Mammary epithelial cell (primary cell): ENCODE results near the gene SEMA3C.

Experiments
- EZH2 ChIP-seq: IDR thresholded peaks from 2 replicates; pipeline ENCODE4 v1.6.1; 2012; ENCODE audit warnings: low read length, inconsistent platforms, borderline replicate concordance
- TF ChIP-seq, protein P1 (sequence below), 2 donors: IDR thresholded peaks in 1 of 2; conservative IDR thresholded peaks in 1 of 2; 2 replicates each; pipeline ENCODE4 v1.5.1; 2011 to 2012; ENCODE audit warnings: inconsistent platforms in 2 of 2, low read length in 2 of 2, mild to moderate bottlenecking in 2 of 2, control low read depth in 1 of 2, low read depth in 1 of 2; ENCODE audit not compliant: insufficient read depth in 1 of 2; ENCODE audit errors: extremely low read depth in 1 of 2

- TF ChIP-seq, protein P1, sequence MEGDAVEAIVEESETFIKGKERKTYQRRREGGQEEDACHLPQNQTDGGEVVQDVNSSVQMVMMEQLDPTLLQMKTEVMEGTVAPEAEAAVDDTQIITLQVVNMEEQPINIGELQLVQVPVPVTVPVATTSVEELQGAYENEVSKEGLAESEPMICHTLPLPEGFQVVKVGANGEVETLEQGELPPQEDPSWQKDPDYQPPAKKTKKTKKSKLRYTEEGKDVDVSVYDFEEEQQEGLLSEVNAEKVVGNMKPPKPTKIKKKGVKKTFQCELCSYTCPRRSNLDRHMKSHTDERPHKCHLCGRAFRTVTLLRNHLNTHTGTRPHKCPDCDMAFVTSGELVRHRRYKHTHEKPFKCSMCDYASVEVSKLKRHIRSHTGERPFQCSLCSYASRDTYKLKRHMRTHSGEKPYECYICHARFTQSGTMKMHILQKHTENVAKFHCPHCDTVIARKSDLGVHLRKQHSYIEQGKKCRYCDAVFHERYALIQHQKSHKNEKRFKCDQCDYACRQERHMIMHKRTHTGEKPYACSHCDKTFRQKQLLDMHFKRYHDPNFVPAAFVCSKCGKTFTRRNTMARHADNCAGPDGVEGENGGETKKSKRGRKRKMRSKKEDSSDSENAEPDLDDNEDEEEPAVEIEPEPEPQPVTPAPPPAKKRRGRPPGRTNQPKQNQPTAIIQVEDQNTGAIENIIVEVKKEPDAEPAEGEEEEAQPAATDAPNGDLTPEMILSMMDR (conservative IDR thresholded peaks at IDR 0.05 in 1 of 2, IDR thresholded peaks at IDR 0.05 in 1 of 2; ENCODE audit: extremely low read depth in 1 of 2, insufficient read depth in 1 of 2, low read depth in 1 of 2, low read length in 2 of 2): no peak
- no peak for TF ChIP-seq EZH2
Observed at GRCh38 chr7:80843018-80843677, 75.7 kb downstream of the SEMA3C start.
